CD14-positive monocyte (primary cell): ENCODE measurements around the gene OSBPL10. TPM values are rescaled to one million over a fixed set of nuclear protein-coding genes. Genes with fewer than 3 reads are reported as not detected.

Source experiments
- DNase-seq, 3 donors: peaks; one replicate each; pipeline ENCODE4 v3.0.0-alpha.2; 2011 to 2022
- H2AFZ ChIP-seq: 2 replicates; pipeline ENCODE4 v1.6.0; 2012; ENCODE audit warnings: mild to moderate bottlenecking, low read depth, low read length, inconsistent platforms; ENCODE audit not compliant: insufficient read depth, poor library complexity, severe bottlenecking
- H3K27ac ChIP-seq, 2 donors: 1 replicate in 1 of 2; 2 replicates in 1 of 2; pipeline ENCODE4 v1.5.1; 2012 to 2013; ENCODE audit warnings: low read length in 2 of 2, control low read depth in 1 of 2, inconsistent platforms in 1 of 2, low read depth in 1 of 2, mild to moderate bottlenecking in 1 of 2
- H3K27me3 ChIP-seq, 2 donors: one replicate each; pipeline versions ENCODE4 v1.6.0 to v1.6.1; 2011 to 2013; ENCODE audit warnings: low read length in 2 of 2; ENCODE audit not compliant: control insufficient read depth in 2 of 2, insufficient read depth in 2 of 2
- H3K36me3 ChIP-seq, 2 donors: replicated peaks in 1 of 2; 1 replicate in 1 of 2; 2 replicates in 1 of 2; pipeline versions ENCODE4 v1.5.1 to v1.6.1; 2012 to 2013; ENCODE audit warnings: low read length in 2 of 2, control low read depth in 1 of 2, inconsistent platforms in 1 of 2, mild to moderate bottlenecking in 1 of 2; ENCODE audit not compliant: insufficient read depth in 2 of 2, control insufficient read depth in 1 of 2
- H3K4me1 ChIP-seq, 2 donors: 1 replicate in 1 of 2; 2 replicates in 1 of 2; pipeline versions ENCODE4 v1.5.1 to v1.6.1; 2012 to 2013; ENCODE audit warnings: low read length in 2 of 2, control low read depth in 1 of 2, inconsistent platforms in 1 of 2, mild to moderate bottlenecking in 1 of 2, moderate library complexity in 1 of 2; ENCODE audit not compliant: insufficient read depth in 2 of 2, control insufficient read depth in 1 of 2
- H3K4me2 ChIP-seq: replicated peaks from 2 replicates; pipeline ENCODE3; 2012; ENCODE audit warnings: low read length, moderate library complexity, mild to moderate bottlenecking; ENCODE audit not compliant: poor library complexity, severe bottlenecking; ENCODE audit errors: extremely low read depth
- H3K4me3 ChIP-seq, 3 experiments: fragments of 200-600 bp in 1 of 3; sonication (generic) in 1 of 3; replicated peaks in 1 of 3; 1 replicate in 2 of 3; 2 replicates in 1 of 3; pipeline ENCODE4 v1.5.1; 2011 to 2013; ENCODE audit warnings: low read length in 3 of 3, mild to moderate bottlenecking in 3 of 3, control low read depth in 2 of 3, low read depth in 2 of 3, inconsistent platforms in 1 of 3, moderate library complexity in 1 of 3
- H3K79me2 ChIP-seq: 2 replicates; pipeline ENCODE4 v1.6.0; 2012; ENCODE audit warnings: mild to moderate bottlenecking, control low read depth, inconsistent platforms, low read length, moderate library complexity; ENCODE audit not compliant: insufficient read depth
- H3K9ac ChIP-seq: 2 replicates; pipeline ENCODE4 v1.6.0; 2017; ENCODE audit warnings: low read length, mild to moderate bottlenecking; ENCODE audit not compliant: insufficient read depth, poor library complexity, severe bottlenecking
- H3K9me3 ChIP-seq, 2 donors: replicated peaks in 1 of 2; 1 replicate in 1 of 2; 2 replicates in 1 of 2; pipeline versions ENCODE4 v1.5.1 to v1.6.1; 2012 to 2013; ENCODE audit warnings: low read length in 2 of 2, control low read depth in 1 of 2; ENCODE audit not compliant: control insufficient read depth in 1 of 2, insufficient read depth in 1 of 2
- H4K20me1 ChIP-seq: 2 replicates; pipeline ENCODE4 v1.6.0; 2012; ENCODE audit warnings: mild to moderate bottlenecking, low read length, control low read depth, moderate library complexity; ENCODE audit not compliant: insufficient read depth
- H3K27ac Mint-ChIP-seq, 7 donors: one replicate each; pipeline ENCODE4 v1.8.0; 2020; ENCODE audit warnings: mild to moderate bottlenecking in 7 of 7, mixed read lengths in 7 of 7, moderate library complexity in 6 of 7, inconsistent platforms in 2 of 7
- H3K27me3 Mint-ChIP-seq, 3 donors: one replicate each; pipeline ENCODE4 v1.8.0; 2021 to 2022; ENCODE audit warnings: low read depth in 3 of 3, mild to moderate bottlenecking in 3 of 3, mixed read lengths in 3 of 3, moderate library complexity in 3 of 3, inconsistent platforms in 1 of 3
- H3K36me3 Mint-ChIP-seq, 2 donors: one replicate each; pipeline ENCODE4 v1.8.0; 2020; ENCODE audit warnings: mixed read lengths in 2 of 2, inconsistent platforms in 1 of 2, mild to moderate bottlenecking in 1 of 2
- H3K4me1 Mint-ChIP-seq: one replicate; pipeline ENCODE4 v1.8.0; 2020; ENCODE audit warnings: mild to moderate bottlenecking, mixed read lengths
- H3K4me3 Mint-ChIP-seq, 2 donors: one replicate each; pipeline ENCODE4 v1.8.0; 2020; ENCODE audit warnings: mild to moderate bottlenecking in 2 of 2, mixed read lengths in 2 of 2, moderate library complexity in 1 of 2
- H3K9me3 Mint-ChIP-seq, 7 donors: one replicate each; pipeline ENCODE4 v1.8.0; 2020 to 2022; ENCODE audit warnings: mixed read lengths in 7 of 7, mild to moderate bottlenecking in 6 of 7, moderate library complexity in 6 of 7, inconsistent platforms in 2 of 7
- CTCF ChIP-seq: fragments of 200-600 bp; IDR thresholded peaks from one replicate; pipeline ENCODE4 v1.8.0; 2022; ENCODE audit warnings: antibody characterized with exemption, mild to moderate bottlenecking
- WGBS: methylation state at CpG from one replicate; pipeline ENCODE4 v1.1.5; 2013; ENCODE audit warnings: missing lambda C conversion rate; ENCODE audit not compliant: insufficient coverage; 5-methylcytosine and 5-hydroxymethylcytosine counted together
- intact Hi-C, 2 donors: fragments of 100-400 bp; cut with micrococcal nuclease; formaldehyde crosslinking; loops; one replicate each; pipeline versions ENCODE4 v1.15.0 to v1.15.1; 2023
- polyA plus RNA-seq, 3 donors: library from polyadenylated mRNA; depleted of rRNA in 1 of 3; unstranded in 2 of 3; stranded (reverse) in 1 of 3; fragments of 300-500 nt in 2 of 3; fragments of >200 nt in 1 of 3; fragmentation: Illumina TruSeq in 2 of 3; gene quantifications; 1 replicate in 2 of 3; 2 replicates in 1 of 3; pipeline ENCODE4 v1.2.3, GENCODE V29; 2012 to 2021

Gene OSBPL10
- polyA plus RNA-seq, 3 donors: 0.03 TPM; not detected in 2

- H2AFZ ChIP-seq: no peak overlapping the region
- peaks cover 2 to 3% (median 2%) of the 10 kb centered on the region in 3 donors for H3K27me3 Mint-ChIP-seq
- no peaks in the 10 kb centered on the region for H3K9me3 ChIP-seq
- H3K4me1 ChIP-seq: no peaks in the 10 kb centered on the region
- peaks cover 0 to 2% (median 0%) of the 10 kb centered on the region in 7 donors for H3K9me3 Mint-ChIP-seq
- no peaks in the 10 kb centered on the region for H3K79me2 ChIP-seq
- no peak for TF ChIP-seq CTCF
- H3K4me3 ChIP-seq: no peak overlapping the region
- H3K27ac Mint-ChIP-seq: peak overlapping the region in 1 of 7 donors; percentile 6
- no peaks in the 10 kb centered on the region for H4K20me1 ChIP-seq
- no peak overlapping the region for H3K9ac ChIP-seq
- 78% methylated on average over 2 of the region's 9 CpGs for WGBS
- H3K4me2 ChIP-seq: no peak overlapping the region
- no peaks in the 10 kb centered on the region for H3K27me3 ChIP-seq
- intact Hi-C loops: no loop called here
- no peak for DNase-seq
- H3K36me3 Mint-ChIP-seq: no peaks in the 10 kb centered on the region
- H3K4me3 Mint-ChIP-seq: no peak overlapping the region
- H3K27ac ChIP-seq: no peak overlapping the region
- H3K36me3 ChIP-seq: no peaks in the 10 kb centered on the region
- H3K4me1 Mint-ChIP-seq: peaks cover 7% of the 10 kb centered on the region
Observed at GRCh38 chr3:31701286-31701685, 279.8 kb downstream of the OSBPL10 start.

GRCh38 chr3:31699309-31699953 is 281.6 kb downstream of the OSBPL10 start:
- Mint-ChIP-seq H3K4me1 (no peaks in the 10 kb centered on the region), H3K9me3 (peaks cover 0 to 2% (median 0%) of the 10 kb centered on the region in 7 donors), H3K4me3 (no peak overlapping the region), H3K36me3 (no peaks in the 10 kb centered on the region), H3K27ac (no peak overlapping the region), H3K27me3 (peaks cover 2 to 3% (median 2%) of the 10 kb centered on the region in 3 donors)
- no peak overlapping the region for H2AFZ ChIP-seq
- no peaks in the 10 kb centered on the region for H3K36me3 ChIP-seq
- no peak overlapping the region for H3K4me3 ChIP-seq
- no peaks in the 10 kb centered on the region for H4K20me1 ChIP-seq
- no peak overlapping the region for H3K27ac ChIP-seq
- H3K4me1 ChIP-seq: no peaks in the 10 kb centered on the region
- no peak for TF ChIP-seq CTCF
- WGBS: 67% methylated on average over 1 of the region's 6 CpGs
- no peak overlapping the region for H3K4me2 ChIP-seq
- no peaks in the 10 kb centered on the region for H3K79me2 ChIP-seq
- no peaks in the 10 kb centered on the region for H3K9me3 ChIP-seq
- intact Hi-C loops: no loop called here
- no peaks in the 10 kb centered on the region for H3K27me3 ChIP-seq
- DNase-seq: peak in 1 of 3 donors; percentile 46
- no peak overlapping the region for H3K9ac ChIP-seq
